ENCODE results near the gene ADAMTS17.

The ADAMTS17 gene

DNA sequence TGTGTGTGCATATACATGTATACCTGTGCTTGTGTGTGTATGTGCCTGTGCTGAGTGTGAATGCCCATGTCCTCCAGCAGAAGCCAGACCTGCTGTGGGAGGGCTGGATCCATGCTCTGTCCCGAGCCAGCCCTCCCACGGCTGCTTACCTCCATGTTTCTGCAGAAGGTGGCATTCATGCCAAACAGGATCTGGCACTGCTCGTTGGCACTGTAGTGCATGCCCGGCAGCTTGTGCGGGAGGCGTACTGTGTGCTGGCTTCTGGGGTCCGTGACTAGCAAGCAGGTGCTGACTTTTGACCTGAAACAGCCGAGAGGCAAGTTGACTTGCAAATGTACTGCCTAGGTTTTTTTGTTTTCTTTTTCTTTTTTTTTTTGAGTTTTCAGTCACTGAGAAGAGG is 189.3 kb downstream of the ADAMTS17 start:
- Histone ChIP-seq H2AFZ (ENCODE audit: low read depth, low read length) (no peak overlapping the region), H3K9me3 (ENCODE audit: insufficient read depth, low read length) (no peaks in the 10 kb centered on the region; the same call in 1 of the 2 replicates), H3K4me3 (ENCODE audit: low read length) (no peak overlapping the region), H3K4me2 (ENCODE audit: low read length) (no peak overlapping the region), H3K27ac (ENCODE audit: low read length) (no peak overlapping the region), H3K27me3 (ENCODE audit: low read depth, low read length) (no peaks in the 10 kb centered on the region), H3K79me2 (ENCODE audit: low read length) (no peaks in the 10 kb centered on the region), H4K20me1 (ENCODE audit: insufficient read depth, low read length) (no peaks in the 10 kb centered on the region), H3K36me3 (replicated peaks; ENCODE audit: low read depth, low read length) (no peaks in the 10 kb centered on the region), H3K4me1 (ENCODE audit: low read length) (no peaks in the 10 kb centered on the region), H3K9ac (ENCODE audit: low read length) (no peak overlapping the region)
- TF ChIP-seq EZH2phosphoT487 (IDR thresholded peaks at IDR 0.05; ENCODE audit: low read depth): no peak
- TF ChIP-seq, protein P1, sequence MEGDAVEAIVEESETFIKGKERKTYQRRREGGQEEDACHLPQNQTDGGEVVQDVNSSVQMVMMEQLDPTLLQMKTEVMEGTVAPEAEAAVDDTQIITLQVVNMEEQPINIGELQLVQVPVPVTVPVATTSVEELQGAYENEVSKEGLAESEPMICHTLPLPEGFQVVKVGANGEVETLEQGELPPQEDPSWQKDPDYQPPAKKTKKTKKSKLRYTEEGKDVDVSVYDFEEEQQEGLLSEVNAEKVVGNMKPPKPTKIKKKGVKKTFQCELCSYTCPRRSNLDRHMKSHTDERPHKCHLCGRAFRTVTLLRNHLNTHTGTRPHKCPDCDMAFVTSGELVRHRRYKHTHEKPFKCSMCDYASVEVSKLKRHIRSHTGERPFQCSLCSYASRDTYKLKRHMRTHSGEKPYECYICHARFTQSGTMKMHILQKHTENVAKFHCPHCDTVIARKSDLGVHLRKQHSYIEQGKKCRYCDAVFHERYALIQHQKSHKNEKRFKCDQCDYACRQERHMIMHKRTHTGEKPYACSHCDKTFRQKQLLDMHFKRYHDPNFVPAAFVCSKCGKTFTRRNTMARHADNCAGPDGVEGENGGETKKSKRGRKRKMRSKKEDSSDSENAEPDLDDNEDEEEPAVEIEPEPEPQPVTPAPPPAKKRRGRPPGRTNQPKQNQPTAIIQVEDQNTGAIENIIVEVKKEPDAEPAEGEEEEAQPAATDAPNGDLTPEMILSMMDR (IDR thresholded peaks at IDR 0.05; ENCODE audit: low read depth, low read length): no peak

DNA sequence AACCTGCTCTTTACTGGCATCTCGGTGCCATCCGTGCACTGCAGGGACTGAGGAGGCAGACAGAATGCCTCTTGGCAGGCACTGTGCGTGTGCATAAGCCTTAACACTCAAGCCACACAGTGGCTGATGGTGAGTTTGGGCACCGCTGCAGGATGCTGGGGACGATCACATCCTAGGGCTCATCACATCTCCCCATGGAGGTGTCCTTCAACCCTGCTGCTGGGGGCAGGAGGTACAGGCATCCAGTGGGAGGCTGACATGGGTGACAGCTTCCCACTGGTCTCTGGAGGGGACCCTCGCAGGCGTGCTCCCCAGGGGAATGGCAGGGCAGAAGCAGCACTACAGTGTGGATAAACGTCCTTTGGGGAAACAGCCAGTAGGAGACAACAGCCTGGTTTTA is 190.9 kb downstream of the ADAMTS17 start:
- H3K27ac ChIP-seq (ENCODE audit: low read length): no peak overlapping the region
- no peak overlapping the region for H3K4me2 ChIP-seq (ENCODE audit: low read length)
- H3K4me3 ChIP-seq (ENCODE audit: low read length): no peak overlapping the region
- H3K27me3 ChIP-seq (ENCODE audit: low read depth, low read length): no peaks in the 10 kb centered on the region
- H3K9me3 ChIP-seq (ENCODE audit: insufficient read depth, low read length): no peaks in the 10 kb centered on the region; the same call in 1 of the 2 replicates
- H4K20me1 ChIP-seq (ENCODE audit: insufficient read depth, low read length): no peaks in the 10 kb centered on the region
- H3K9ac ChIP-seq (ENCODE audit: low read length): no peak overlapping the region
- H2AFZ ChIP-seq (ENCODE audit: low read depth, low read length): no peak overlapping the region
- no peaks in the 10 kb centered on the region for H3K4me1 ChIP-seq (ENCODE audit: low read length)
- H3K79me2 ChIP-seq (ENCODE audit: low read length): no peaks in the 10 kb centered on the region
- H3K36me3 ChIP-seq (replicated peaks; ENCODE audit: low read depth, low read length): no peaks in the 10 kb centered on the region
- TF ChIP-seq EZH2phosphoT487 (IDR thresholded peaks at IDR 0.05; ENCODE audit: low read depth): no peak
- TF ChIP-seq, protein P1 (IDR thresholded peaks at IDR 0.05; ENCODE audit: low read depth, low read length): no peak

DNA sequence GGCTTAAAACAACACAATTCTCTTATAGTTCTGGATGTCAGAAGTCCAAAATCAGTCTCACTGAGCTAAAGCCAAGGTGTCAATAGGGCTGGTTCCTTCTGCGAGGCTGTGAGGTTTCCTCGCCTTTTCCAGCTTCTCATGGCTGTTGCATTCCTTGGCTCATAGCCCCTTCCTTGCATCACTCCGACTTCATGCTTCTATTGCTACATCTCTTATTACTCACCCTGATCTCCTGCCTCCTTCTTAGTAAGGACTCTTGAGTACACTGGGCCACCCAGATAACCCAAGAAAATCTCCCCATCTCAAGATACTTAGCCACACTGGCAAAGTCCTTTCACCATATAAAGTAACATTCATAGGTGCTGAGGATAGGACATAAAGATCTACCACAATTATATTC is 193.9 kb downstream of the ADAMTS17 start:
- Histone ChIP-seq H3K27ac (ENCODE audit: low read length) (no peak overlapping the region), H3K4me3 (ENCODE audit: low read length) (no peak overlapping the region), H3K27me3 (ENCODE audit: low read depth, low read length) (no peaks in the 10 kb centered on the region), H3K9me3 (ENCODE audit: insufficient read depth, low read length) (no peaks in the 10 kb centered on the region; the same call in 1 of the 2 replicates), H2AFZ (ENCODE audit: low read depth, low read length) (no peak overlapping the region), H3K9ac (ENCODE audit: low read length) (no peak overlapping the region), H3K79me2 (ENCODE audit: low read length) (no peaks in the 10 kb centered on the region), H3K4me1 (ENCODE audit: low read length) (no peaks in the 10 kb centered on the region), H3K4me2 (ENCODE audit: low read length) (no peak overlapping the region), H3K36me3 (replicated peaks; ENCODE audit: low read depth, low read length) (no peaks in the 10 kb centered on the region), H4K20me1 (ENCODE audit: insufficient read depth, low read length) (no peaks in the 10 kb centered on the region)
- no peak for TF ChIP-seq EZH2phosphoT487 (IDR thresholded peaks at IDR 0.05; ENCODE audit: low read depth)
- TF ChIP-seq, protein P1 (IDR thresholded peaks at IDR 0.05; ENCODE audit: low read depth, low read length): no peak

DNA sequence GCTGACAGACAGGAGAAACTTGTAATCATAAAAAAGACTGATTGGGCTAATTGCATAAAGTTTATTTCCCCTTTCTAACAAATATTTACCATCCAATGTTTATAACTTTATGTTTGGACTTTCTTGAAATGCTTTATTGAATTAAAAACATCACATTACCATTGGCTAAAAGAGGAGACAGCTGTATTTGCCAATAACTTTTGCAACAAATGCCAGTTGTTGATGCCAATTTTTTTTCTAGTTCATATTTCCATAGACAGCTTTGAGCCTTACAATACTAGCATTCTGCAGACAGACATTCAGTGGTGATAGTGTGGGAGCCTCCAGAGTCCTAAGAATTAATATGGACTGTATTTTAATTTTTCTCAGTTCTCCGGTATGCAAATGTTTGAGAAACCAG is 198.4 kb downstream of the ADAMTS17 start:
- Histone ChIP-seq H3K27me3 (ENCODE audit: low read depth, low read length) (no peaks in the 10 kb centered on the region), H3K9ac (ENCODE audit: low read length) (no peak overlapping the region), H3K36me3 (replicated peaks; ENCODE audit: low read depth, low read length) (no peaks in the 10 kb centered on the region), H3K9me3 (ENCODE audit: insufficient read depth, low read length) (no peaks in the 10 kb centered on the region; the same call in 1 of the 2 replicates), H4K20me1 (ENCODE audit: insufficient read depth, low read length) (no peaks in the 10 kb centered on the region), H3K4me3 (ENCODE audit: low read length) (no peak overlapping the region), H3K79me2 (ENCODE audit: low read length) (no peaks in the 10 kb centered on the region), H3K4me2 (ENCODE audit: low read length) (no peak overlapping the region), H2AFZ (ENCODE audit: low read depth, low read length) (no peak overlapping the region), H3K27ac (ENCODE audit: low read length) (no peak overlapping the region), H3K4me1 (ENCODE audit: low read length) (no peaks in the 10 kb centered on the region)
- TF ChIP-seq, protein P1 (IDR thresholded peaks at IDR 0.05; ENCODE audit: low read depth, low read length): no peak
- no peak for TF ChIP-seq EZH2phosphoT487 (IDR thresholded peaks at IDR 0.05; ENCODE audit: low read depth)

All from OCI-LY3 (cell line).